Measurements from ENCODE around the gene ACSL4.
A peak's percentile ranks its signal among the peaks of the same experiment; 100 is the strongest.

DNA sequence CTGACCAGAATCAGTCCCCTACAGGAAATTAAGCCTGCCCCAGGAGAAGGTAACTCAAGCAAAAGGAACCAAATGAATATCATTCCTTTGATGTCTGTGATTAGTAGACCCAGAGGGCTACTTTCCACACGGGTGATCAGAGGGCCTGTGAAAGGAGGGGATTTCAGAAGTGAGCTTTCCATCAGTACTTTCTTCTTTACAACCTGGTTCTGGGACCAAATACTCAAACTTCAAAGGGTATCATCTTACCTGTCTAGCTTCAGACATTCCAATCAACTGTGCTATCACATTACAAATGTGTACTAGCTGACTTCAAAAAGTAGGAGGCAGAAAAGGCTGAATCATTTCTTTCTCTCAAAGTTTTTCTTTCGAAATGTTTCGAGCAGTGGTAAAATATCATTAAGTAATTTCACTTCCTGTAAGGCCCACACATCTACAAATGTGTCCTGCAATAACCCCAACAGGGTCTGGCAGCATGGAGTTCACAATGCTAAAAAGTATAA lies 23.9 kb downstream of the ACSL4 start:
- TF ChIP-seq, protein P1, sequence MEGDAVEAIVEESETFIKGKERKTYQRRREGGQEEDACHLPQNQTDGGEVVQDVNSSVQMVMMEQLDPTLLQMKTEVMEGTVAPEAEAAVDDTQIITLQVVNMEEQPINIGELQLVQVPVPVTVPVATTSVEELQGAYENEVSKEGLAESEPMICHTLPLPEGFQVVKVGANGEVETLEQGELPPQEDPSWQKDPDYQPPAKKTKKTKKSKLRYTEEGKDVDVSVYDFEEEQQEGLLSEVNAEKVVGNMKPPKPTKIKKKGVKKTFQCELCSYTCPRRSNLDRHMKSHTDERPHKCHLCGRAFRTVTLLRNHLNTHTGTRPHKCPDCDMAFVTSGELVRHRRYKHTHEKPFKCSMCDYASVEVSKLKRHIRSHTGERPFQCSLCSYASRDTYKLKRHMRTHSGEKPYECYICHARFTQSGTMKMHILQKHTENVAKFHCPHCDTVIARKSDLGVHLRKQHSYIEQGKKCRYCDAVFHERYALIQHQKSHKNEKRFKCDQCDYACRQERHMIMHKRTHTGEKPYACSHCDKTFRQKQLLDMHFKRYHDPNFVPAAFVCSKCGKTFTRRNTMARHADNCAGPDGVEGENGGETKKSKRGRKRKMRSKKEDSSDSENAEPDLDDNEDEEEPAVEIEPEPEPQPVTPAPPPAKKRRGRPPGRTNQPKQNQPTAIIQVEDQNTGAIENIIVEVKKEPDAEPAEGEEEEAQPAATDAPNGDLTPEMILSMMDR (conservative IDR thresholded peaks at IDR 0.05 in 1 of 2, IDR thresholded peaks at IDR 0.05 in 1 of 2; ENCODE audit: low read depth in 1 of 2, low read length in 2 of 2) = peak in 1 of 2 donors; percentile 4
- TF ChIP-seq EZH2 (IDR thresholded peaks at IDR 0.05; ENCODE audit: low read length, missing control alignments) = no peak

Measured in fibroblast of lung (primary cell).